Right cardiac atrium (tissue), 5 donors: ENCODE measurements around the gene PLA2G10. TPM values are rescaled to one million over a fixed set of nuclear protein-coding genes. Genes with fewer than 3 reads are reported as not detected.
A peak's percentile ranks its signal among the peaks of the same experiment; 100 is the strongest.
"Not testable (repeated sequence)": the region's sequence is repeated elsewhere in the genome, so short reads cannot be mapped to it uniquely, and the experiment has no call there.

ENCODE experiments used
- ATAC-seq, 2 donors: fragments of 200-7000 bp; cut with Tn5 transposase; one replicate each; pipeline versions ENCODE4 v1.8.0 to v1.9.1; 2020; ENCODE audit warnings: moderate library complexity in 2 of 2, mild to moderate bottlenecking in 1 of 2
- DNase-seq, 3 donors: peaks; one replicate each; pipeline ENCODE4 v3.0.0-alpha.2; 2020
- H3K27ac ChIP-seq: one replicate; pipeline ENCODE4 v1.5.1; 2013; ENCODE audit warnings: mild to moderate bottlenecking, low read length, control low read depth, moderate library complexity
- H3K27me3 ChIP-seq: one replicate; pipeline ENCODE4 v1.6.1; 2013; ENCODE audit not compliant: control insufficient read depth, insufficient read depth
- H3K4me1 ChIP-seq: one replicate; pipeline ENCODE4 v1.6.1; 2013; ENCODE audit warnings: low read length; ENCODE audit not compliant: control insufficient read depth, insufficient read depth
- H3K4me3 ChIP-seq: one replicate; pipeline ENCODE4 v1.5.1; 2013; ENCODE audit warnings: low read length, control low read depth
- H3K9me3 ChIP-seq: one replicate; pipeline ENCODE4 v1.6.1; 2013; ENCODE audit warnings: low read length; ENCODE audit not compliant: control insufficient read depth
- WGBS: extraction: QIAGEN DNeasy Blood & Tissue Kit; methylation state at CpG from one replicate; pipeline ENCODE4 v1.1.7; 2013; 5-methylcytosine and 5-hydroxymethylcytosine counted together
- intact Hi-C, 4 donors: fragments of 100-400 bp; cut with DNase I; formaldehyde crosslinking; loops; one replicate each; pipeline versions ENCODE4 v1.11.0 to v1.14.0; 2022 to 2023
- polyA plus RNA-seq: library from polyadenylated mRNA; stranded (reverse); fragments of 200-250 nt; gene quantifications from one replicate; pipeline ENCODE4 v1.2.3, GENCODE V29; 2013
- total RNA-seq, 4 donors: library from RNA; stranded (reverse); fragmentation: NEBNext Ultra II Directional; extraction: Animal tissue kit (Norgen Biotek cat#: 25700); gene quantifications; one replicate each; pipeline ENCODE4 v1.2.1, GENCODE V29; 2021
- donor health status: healthy with polysubstance abuse.
- donor health status: DM: no; HTN: yes; CAD: no.
- donor health status: DM: no; HTN: no; CAD: no.
- donor health status: DM: no; HTN: yes; CAD: no; lungs with severe emphysema.
- donor health status: DM: yes; HTN: yes; CAD: no.

Gene PLA2G10
- total and polyA plus RNA-seq, 5 donors = not detected

GRCh38 chr16:14652726-14653125, 41.4 kb downstream of the PLA2G10 start:
- H3K27ac ChIP-seq = no peak overlapping the region
- WGBS = 87% methylated on average over 2 of the region's 2 CpGs
- no peaks in the 10 kb centered on the region for H3K27me3 ChIP-seq
- no peak for DNase-seq
- intact Hi-C loops = no loop called here
- ATAC-seq = no peak
- H3K4me1 ChIP-seq = no peaks in the 10 kb centered on the region
- H3K9me3 ChIP-seq = no peaks in the 10 kb centered on the region
- H3K4me3 ChIP-seq = no peak overlapping the region

- H3K4me3 ChIP-seq = no peak overlapping the region
- no peak overlapping the region for H3K27ac ChIP-seq
- H3K4me1 ChIP-seq = no peaks in the 10 kb centered on the region
- DNase-seq (no peak), ATAC-seq (no peak)
- H3K9me3 ChIP-seq = no peaks in the 10 kb centered on the region
- 79% methylated on average over 6 of the region's 6 CpGs for WGBS
- intact Hi-C loops = no loop called here
- no peaks in the 10 kb centered on the region for H3K27me3 ChIP-seq
Observed at GRCh38 chr16:14650629-14651028, 43.5 kb downstream of the PLA2G10 start.

- H3K27me3 ChIP-seq = no peaks in the 10 kb centered on the region
- no peak for ATAC-seq
- H3K4me1 ChIP-seq = no peaks in the 10 kb centered on the region
- DNase-seq = no peak
- H3K27ac ChIP-seq = no peak overlapping the region
- no peak overlapping the region for H3K4me3 ChIP-seq
- no peaks in the 10 kb centered on the region for H3K9me3 ChIP-seq
- intact Hi-C loops = no loop called here
- 92% methylated on average over 10 of the region's 10 CpGs for WGBS
Observed at GRCh38 chr16:14649816-14650215, 44.3 kb downstream of the PLA2G10 start.

DNA sequence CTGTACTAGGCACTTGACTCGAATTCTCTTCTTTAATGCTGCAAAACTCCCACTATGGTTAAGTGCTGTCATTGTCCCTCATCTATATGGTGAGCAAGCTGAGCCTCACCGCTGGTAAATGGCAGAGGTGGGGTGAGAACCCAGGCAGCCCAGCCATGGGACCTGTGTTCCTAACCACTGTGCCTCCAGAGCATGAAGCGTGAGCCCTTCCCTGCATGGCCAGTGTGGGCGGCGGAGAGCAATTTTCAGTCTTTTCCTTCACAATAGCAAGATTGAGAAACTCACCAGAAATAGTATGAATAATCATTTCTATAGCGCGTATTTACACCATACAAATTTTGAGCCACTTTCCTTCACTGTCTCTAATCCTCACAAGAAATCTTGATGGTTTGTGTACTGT, 52.2 kb downstream of the PLA2G10 start:
- Histone ChIP-seq H3K9me3 (no peaks in the 10 kb centered on the region), H3K4me3 (no peak overlapping the region), H3K27me3 (no peaks in the 10 kb centered on the region), H3K4me1 (no peaks in the 10 kb centered on the region), H3K27ac (no peak overlapping the region)
- no peak for DNase-seq
- ATAC-seq = no peak
- intact Hi-C loops = no loop called here
- 89% methylated on average over 7 of the region's 7 CpGs for WGBS

DNA sequence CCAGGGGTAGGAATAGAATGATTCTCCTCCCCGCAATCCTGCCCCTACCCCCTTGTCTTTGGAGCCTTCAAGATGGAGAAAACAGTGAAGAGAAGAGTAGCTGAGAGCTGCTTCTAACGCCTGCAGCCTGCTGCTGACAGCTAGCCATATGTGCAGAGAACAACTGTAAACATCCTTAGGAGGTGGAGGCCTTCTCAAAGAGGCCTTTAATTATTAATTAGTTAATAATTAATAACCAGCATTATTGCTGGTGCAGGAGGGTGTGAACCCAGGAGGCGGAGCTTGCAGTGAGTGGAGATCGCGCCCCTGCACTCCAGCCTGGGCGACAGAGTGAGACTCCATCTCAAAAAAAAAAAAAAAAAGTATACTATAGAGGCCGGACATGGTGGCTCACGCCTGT, 52.9 kb downstream of the PLA2G10 start:
- WGBS = 98% methylated on average over 8 of the region's 8 CpGs
- no peak overlapping the region for H3K4me3 ChIP-seq
- H3K9me3 ChIP-seq = no peaks in the 10 kb centered on the region
- intact Hi-C loops = no loop called here
- H3K4me1 ChIP-seq = no peaks in the 10 kb centered on the region
- DNase-seq (no peak), ATAC-seq (no peak)
- H3K27me3 ChIP-seq = no peaks in the 10 kb centered on the region
- H3K27ac ChIP-seq = no peak overlapping the region

DNA sequence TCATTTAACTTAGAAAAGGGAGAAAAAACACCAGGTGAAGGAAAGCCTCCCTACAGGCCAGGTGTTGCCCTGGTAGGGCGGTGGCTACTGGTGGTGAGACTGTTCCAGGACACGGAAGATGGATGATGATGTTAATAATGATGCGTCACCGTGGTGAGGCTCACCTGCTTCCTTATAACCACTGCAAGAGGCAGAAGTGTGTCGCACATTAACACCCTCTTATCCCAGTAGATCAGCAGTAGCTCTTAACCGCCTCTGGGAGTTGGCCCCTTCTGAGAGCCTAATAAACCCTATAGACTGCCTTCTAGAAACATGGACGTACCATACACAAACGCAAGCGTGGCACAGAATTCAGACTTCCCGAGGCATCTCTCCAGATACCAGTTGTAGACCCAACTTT, 53.6 kb downstream of the PLA2G10 start:
- 92% methylated on average over 10 of the region's 10 CpGs for WGBS
- DNase-seq = no peak
- no peak for ATAC-seq
- no peaks in the 10 kb centered on the region for H3K9me3 ChIP-seq
- intact Hi-C loops = no loop called here
- H3K4me3 ChIP-seq = no peak overlapping the region
- H3K4me1 ChIP-seq = no peaks in the 10 kb centered on the region
- H3K27me3 ChIP-seq = no peaks in the 10 kb centered on the region
- H3K27ac ChIP-seq = no peak overlapping the region

- intact Hi-C loops, H3K27me3 ChIP-seq, H3K9me3 ChIP-seq, DNase-seq, H3K4me3 ChIP-seq, ATAC-seq, H3K27ac ChIP-seq, H3K4me1 ChIP-seq: not testable (repeated sequence)
- 51% methylated on average over 1 of the region's 1 CpG for WGBS
Observed at GRCh38 chr16:14636951-14637240, 57.2 kb downstream of the PLA2G10 start.

GRCh38 chr16:14636179-14636950, 57.7 kb downstream of the PLA2G10 start:
- DNase-seq, H3K9me3 ChIP-seq, H3K27me3 ChIP-seq, H3K4me3 ChIP-seq, H3K4me1 ChIP-seq, ATAC-seq, intact Hi-C loops, H3K27ac ChIP-seq: not testable (repeated sequence)
- WGBS = 51% methylated on average over 17 of the region's 17 CpGs

GRCh38 chr16:14635395-14636165, 58.5 kb downstream of the PLA2G10 start:
- intact Hi-C loops = no loop called here
- H3K9me3 ChIP-seq = no peaks in the 10 kb centered on the region
- no peak overlapping the region for H3K27ac ChIP-seq
- no peaks in the 10 kb centered on the region for H3K27me3 ChIP-seq
- no peak for DNase-seq
- WGBS = 78% methylated on average over 12 of the region's 12 CpGs
- H3K4me1 ChIP-seq = no peaks in the 10 kb centered on the region
- no peak for ATAC-seq
- H3K4me3 ChIP-seq = no peak overlapping the region

DNA sequence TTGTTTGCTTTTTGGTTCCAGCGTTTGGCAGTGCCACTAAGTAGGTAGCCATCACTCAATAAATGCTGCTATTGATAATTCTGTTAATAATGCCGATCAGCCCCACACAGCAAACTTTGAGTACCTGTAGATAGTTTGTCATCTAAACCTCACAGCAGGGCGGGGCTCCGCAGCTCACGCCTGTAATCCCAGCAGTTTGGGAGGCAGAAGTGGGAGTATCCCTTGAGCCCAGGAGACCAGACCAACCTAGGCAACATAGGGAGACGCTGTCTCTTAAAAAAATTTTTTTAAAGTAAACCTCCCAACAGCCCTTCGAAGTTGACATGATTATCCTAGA, 59.8 kb downstream of the PLA2G10 start:
- no peaks in the 10 kb centered on the region for H3K4me1 ChIP-seq
- no peak overlapping the region for H3K27ac ChIP-seq

DNA sequence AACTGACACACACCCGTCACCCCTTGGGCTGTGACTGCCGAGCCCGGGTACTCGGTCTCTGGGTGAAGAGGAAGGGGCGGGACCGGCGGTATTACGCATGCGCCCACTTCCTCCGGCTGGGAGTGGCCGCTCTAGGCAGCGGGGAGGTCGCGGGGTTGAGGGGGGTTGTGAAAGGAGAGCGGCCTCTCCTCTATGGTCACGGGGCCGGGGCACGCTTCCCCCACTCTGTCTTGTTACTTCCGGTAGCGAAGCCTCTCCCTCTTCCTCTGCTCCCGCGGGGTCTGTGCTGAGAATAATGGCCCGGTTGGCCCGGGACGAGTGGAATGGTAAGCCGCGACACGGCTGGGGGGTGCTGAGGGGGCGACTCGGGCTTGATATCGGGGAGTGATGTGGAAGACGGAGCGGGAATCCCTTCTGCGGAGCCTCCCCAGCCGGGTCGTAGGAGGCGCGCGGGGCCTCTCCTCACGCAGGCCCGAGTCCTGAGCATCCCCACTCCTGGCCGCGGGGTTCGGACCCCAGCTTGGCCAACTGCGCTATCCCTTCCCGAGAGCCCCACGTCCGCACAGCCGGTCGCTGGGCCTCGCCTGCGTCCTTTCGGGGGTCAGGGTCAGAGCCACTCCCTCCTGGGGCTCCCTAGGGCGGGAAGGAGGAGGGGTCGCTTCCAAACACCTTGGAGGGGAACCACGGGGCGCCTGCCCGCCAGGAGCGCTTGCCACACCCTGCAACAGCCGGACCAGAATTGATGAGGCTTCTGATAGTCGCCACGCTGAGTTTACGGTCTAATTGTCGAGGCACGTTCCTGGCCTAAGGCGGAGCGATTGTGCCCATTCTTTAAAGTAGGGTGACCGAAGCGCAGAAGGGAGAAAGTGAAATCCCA, 61.2 kb downstream of the PLA2G10 start, which contains the start of gene BFAR:
Gene BFAR, plus strand, starts transcription at position 259 of the 877 bp plus-strand sequence. CDS start 11,396 bp downstream, outside the sequence.
- peak within 1 kb of the TSS; percentile 97 for H3K27ac ChIP-seq
- H3K4me1 ChIP-seq = no peaks in the 10 kb centered on the region
- H3K27me3 ChIP-seq = no peaks in the 10 kb centered on the region
- peak; percentile 100 for DNase-seq
- intact Hi-C loops = no loop called here
- peak within 1 kb of the TSS; percentile 85 for H3K4me3 ChIP-seq
- WGBS = under 1% methylated on average over 69 of the region's 69 CpGs
- H3K9me3 ChIP-seq = no peaks in the 10 kb centered on the region
- ATAC-seq = peak; percentile 94 to 96

More for the DNA sequence above, 59.8 kb downstream of the PLA2G10 start:
- Histone ChIP-seq H3K9me3 (no peaks in the 10 kb centered on the region), H3K4me3 (peak overlapping the region; percentile 85), H3K27me3 (no peaks in the 10 kb centered on the region)
- ATAC-seq = no peak
- 66% methylated on average over 7 of the region's 7 CpGs for WGBS
- intact Hi-C loops = no loop called here
- no peak for DNase-seq
